Breast epithelium (tissue), 4 donors: Measurements from ENCODE around the gene ZNF775. TPM values are rescaled to one million over a fixed set of nuclear protein-coding genes. Genes with fewer than 3 reads are reported as not detected.

ENCODE experiments used
- DNase-seq, 2 donors: peaks; one replicate each; pipeline ENCODE4 v3.0.0-alpha.2; 2019; ENCODE audit warnings: low spot score in 2 of 2
- H3K27ac ChIP-seq, 2 donors: fragments of 200-600 bp; sonication (generic) in 1 of 2; one replicate each; pipeline ENCODE4 v1.5.1; 2016 to 2019; ENCODE audit warnings: mild to moderate bottlenecking in 1 of 2
- H3K27me3 ChIP-seq, 2 donors: fragments of 200-600 bp; sonication (generic) in 1 of 2; one replicate each; pipeline versions ENCODE4 v1.5.1 to v1.6.0; 2017 to 2019; ENCODE audit warnings: control low read depth in 1 of 2, mild to moderate bottlenecking in 1 of 2
- H3K36me3 ChIP-seq: fragments of 200-600 bp; one replicate; pipeline ENCODE4 v1.5.1; 2019
- H3K4me1 ChIP-seq, 2 donors: fragments of 200-600 bp; sonication (generic); one replicate each; pipeline ENCODE4 v1.5.1; 2016 to 2019; ENCODE audit warnings: control low read depth in 1 of 2
- H3K4me3 ChIP-seq, 3 donors: fragments of 200-600 bp; sonication (generic); 1 replicate in 2 of 3; 2 replicates in 1 of 3; pipeline ENCODE4 v1.5.1; 2016 to 2019; ENCODE audit warnings: mild to moderate bottlenecking in 3 of 3, moderate library complexity in 2 of 3
- H3K9me3 ChIP-seq, 2 donors: fragments of 200-600 bp; sonication (generic) in 1 of 2; one replicate each; pipeline ENCODE4 v1.5.1; 2016 to 2019; ENCODE audit warnings: control low read depth in 1 of 2
- POLR2A ChIP-seq: fragments of 450-650 bp; IDR thresholded peaks from one replicate; pipeline ENCODE4 v1.6.1; 2016; ENCODE audit warnings: antibody characterized with exemption, mild to moderate bottlenecking, moderate library complexity
- POLR2AphosphoS5 ChIP-seq, 3 donors: sonication (generic); formaldehyde crosslinking; IDR thresholded peaks; one replicate each; pipeline ENCODE4 v1.6.1; 2017; ENCODE audit warnings: antibody characterized with exemption in 3 of 3
- intact Hi-C: fragments of 100-400 bp; cut with DNase I; formaldehyde crosslinking; loops from one replicate; pipeline ENCODE4 v1.15.1; 2023; ENCODE audit warnings: low total_unique reads
- total RNA-seq, 3 donors: library from RNA; depleted of rRNA; stranded (reverse); fragments of >200 nt; gene quantifications; one replicate each; pipeline ENCODE4 v1.1.0, GENCODE V29; 2016
- TF ChIP-seq, protein P1 (sequence below), 3 donors: fragments of 450-650 bp; IDR thresholded peaks; one replicate each; pipeline ENCODE4 v1.5.1; 2016 to 2017; ENCODE audit warnings: antibody characterized with exemption in 3 of 3, mild to moderate bottlenecking in 3 of 3, moderate library complexity in 3 of 3

Gene ZNF775
- total RNA-seq, 3 donors from 2014 or later, result 1.9 to 5.7 (median 4.6) TPM

DNA sequence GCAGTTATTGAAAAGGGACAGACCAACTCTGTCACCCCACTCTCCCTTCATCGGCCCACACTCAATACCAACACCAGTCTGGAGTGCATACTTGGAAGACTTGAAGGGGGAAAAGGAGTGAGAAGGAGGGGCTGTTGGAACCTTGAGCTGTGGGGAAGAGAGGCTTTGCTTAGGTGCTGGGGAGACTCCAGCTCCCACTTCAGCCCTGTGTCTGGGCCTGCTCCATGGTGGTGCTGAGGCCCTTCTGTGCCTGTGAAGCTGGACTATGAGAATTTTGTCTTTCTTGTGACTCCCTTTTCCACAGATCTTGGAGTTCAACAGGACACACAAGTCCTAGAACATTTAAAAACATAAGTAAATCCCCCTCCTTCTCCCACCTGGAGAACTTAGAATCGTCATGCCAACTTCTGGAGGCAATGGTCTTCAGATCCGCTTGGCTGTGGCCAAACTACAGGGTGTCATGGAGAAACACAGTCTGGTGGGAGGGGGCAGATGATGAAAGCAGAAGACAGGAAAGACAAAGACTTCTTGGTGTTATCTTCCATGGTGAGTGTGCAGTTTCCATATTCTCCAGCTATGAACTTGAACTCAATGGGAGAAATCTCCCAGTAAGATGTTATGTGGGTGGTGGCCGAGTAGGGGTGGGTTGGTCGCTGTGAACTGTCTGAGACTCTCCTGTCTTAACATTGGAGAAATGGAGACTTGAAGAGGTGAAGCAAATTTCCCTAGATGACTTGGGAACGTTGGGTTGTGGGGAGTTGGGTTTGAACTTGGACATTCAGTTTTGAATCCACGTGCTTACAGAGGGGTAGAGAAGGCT lies 52.9 kb downstream of the ZNF775 start:
- DNase-seq, result no peak
- Histone ChIP-seq H3K27ac (no peak overlapping the region), H3K4me1 (peaks cover 0 to 9% of the 10 kb centered on the region in 2 donors), H3K9me3 (no peaks in the 10 kb centered on the region), H3K36me3 (no peaks in the 10 kb centered on the region), H3K4me3 (no peak overlapping the region), H3K27me3 (no peaks in the 10 kb centered on the region)
- intact Hi-C loops, result no loop called here
- TF ChIP-seq POLR2A (no peak), POLR2AphosphoS5 (IDR thresholded peaks at IDR 0.05) (no peak)
- TF ChIP-seq, protein P1, sequence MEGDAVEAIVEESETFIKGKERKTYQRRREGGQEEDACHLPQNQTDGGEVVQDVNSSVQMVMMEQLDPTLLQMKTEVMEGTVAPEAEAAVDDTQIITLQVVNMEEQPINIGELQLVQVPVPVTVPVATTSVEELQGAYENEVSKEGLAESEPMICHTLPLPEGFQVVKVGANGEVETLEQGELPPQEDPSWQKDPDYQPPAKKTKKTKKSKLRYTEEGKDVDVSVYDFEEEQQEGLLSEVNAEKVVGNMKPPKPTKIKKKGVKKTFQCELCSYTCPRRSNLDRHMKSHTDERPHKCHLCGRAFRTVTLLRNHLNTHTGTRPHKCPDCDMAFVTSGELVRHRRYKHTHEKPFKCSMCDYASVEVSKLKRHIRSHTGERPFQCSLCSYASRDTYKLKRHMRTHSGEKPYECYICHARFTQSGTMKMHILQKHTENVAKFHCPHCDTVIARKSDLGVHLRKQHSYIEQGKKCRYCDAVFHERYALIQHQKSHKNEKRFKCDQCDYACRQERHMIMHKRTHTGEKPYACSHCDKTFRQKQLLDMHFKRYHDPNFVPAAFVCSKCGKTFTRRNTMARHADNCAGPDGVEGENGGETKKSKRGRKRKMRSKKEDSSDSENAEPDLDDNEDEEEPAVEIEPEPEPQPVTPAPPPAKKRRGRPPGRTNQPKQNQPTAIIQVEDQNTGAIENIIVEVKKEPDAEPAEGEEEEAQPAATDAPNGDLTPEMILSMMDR (IDR thresholded peaks at IDR 0.05), result no peak

DNA sequence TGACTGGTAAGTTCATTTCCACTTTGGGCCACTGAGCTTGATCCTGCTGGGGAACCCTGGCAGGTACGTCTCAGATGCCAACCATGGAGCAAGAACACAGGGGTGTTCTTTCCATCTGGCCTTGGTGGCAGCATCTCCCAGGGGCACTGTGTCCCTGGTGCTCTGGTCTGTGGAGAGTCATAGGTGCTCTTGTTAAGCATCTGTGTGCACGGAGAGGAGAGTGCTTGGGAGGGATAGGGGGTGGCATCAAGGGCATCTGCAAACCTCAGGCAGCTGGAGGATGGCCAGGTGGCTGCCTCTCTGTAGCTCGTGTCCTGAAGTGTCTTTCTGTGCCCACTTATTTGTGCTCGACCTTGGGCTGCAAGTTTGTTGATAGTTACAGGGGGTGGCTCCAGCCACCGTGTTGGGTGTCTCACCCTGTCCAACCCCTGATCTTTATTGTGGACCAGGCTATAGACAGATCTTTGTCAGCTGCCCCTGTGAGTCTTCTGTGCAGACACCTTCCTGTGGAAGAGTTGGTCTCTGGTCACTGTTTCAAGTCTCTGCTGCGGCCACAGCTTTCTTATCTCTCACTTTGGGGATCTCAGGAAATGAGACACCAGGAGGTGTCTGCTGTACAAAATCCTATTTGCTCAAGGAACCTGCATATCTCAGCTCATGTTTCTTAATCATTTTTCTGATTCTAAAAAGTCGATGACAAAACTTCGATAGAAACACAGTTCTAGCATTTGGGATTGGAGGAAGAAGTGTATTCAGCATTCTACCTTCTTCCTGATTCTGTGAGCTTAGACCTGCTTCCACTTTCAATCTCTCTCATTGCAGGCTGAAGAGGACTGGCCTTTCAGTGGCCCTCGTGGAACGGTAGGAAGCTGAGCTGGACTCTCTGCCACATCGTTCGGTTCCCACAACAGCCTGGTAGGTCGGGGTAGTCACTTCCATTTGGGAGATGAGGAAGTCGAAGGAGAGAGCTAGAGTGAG lies 54.1 kb downstream of the ZNF775 start:
- intact Hi-C loops, result no loop called here
- no peak for TF ChIP-seq POLR2A
- TF ChIP-seq POLR2AphosphoS5 (IDR thresholded peaks at IDR 0.05), result no peak
- TF ChIP-seq, protein P1 (IDR thresholded peaks at IDR 0.05), result no peak
- H3K4me3 ChIP-seq, result no peak overlapping the region
- no peaks in the 10 kb centered on the region for H3K9me3 ChIP-seq
- H3K4me1 ChIP-seq, result peaks cover 0 to 9% of the 10 kb centered on the region in 2 donors
- no peaks in the 10 kb centered on the region for H3K27me3 ChIP-seq
- no peak overlapping the region for H3K27ac ChIP-seq
- DNase-seq, result no peak
- no peaks in the 10 kb centered on the region for H3K36me3 ChIP-seq

DNA sequence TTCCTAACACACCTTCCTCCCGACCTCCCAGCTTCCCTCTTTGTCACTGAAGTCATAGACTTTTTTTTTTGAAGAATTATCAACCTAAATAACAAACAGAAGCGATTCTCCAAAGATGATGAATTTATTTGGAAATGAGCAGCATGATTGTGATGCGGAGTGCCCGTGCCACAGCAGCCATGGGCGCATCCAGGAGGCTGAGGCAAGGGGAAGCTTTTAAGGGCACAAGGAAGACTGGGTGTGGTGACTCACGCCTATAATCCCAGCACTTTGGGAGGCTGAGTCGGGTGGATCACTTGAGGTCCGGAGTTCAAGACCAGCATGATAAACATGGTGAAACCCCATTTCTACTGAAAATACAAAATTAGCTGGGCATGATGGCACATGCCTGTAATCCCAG lies 55.1 kb downstream of the ZNF775 start:
- H3K36me3 ChIP-seq, result no peaks in the 10 kb centered on the region
- no peak for DNase-seq
- intact Hi-C loops, result no loop called here
- H3K27ac ChIP-seq, result no peak overlapping the region
- TF ChIP-seq POLR2AphosphoS5 (IDR thresholded peaks at IDR 0.05), result no peak
- no peak for TF ChIP-seq POLR2A
- TF ChIP-seq, protein P1 (IDR thresholded peaks at IDR 0.05), result no peak
- peaks cover 0 to 1% of the 10 kb centered on the region in 2 donors for H3K4me1 ChIP-seq
- no peaks in the 10 kb centered on the region for H3K27me3 ChIP-seq
- H3K4me3 ChIP-seq, result no peak overlapping the region
- no peaks in the 10 kb centered on the region for H3K9me3 ChIP-seq

DNA sequence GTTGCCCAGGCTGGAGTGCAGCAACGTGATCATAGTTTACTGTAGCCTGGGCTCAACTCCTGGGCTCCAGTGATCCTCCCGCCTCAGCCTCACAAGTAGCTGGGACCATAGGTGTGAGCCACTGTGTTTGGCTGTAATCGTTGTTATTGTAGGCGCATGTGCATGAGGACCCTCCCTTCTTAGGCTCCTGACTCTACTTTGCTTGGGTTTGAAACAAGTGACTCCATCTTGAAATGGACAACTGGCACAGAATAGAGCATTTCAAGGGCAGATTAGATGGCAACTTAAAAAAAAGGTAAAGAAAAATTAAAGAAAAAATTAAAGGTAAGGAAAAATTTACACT lies 55.9 kb downstream of the ZNF775 start:
- DNase-seq, result no peak
- no peaks in the 10 kb centered on the region for H3K36me3 ChIP-seq
- no peak overlapping the region for H3K4me3 ChIP-seq
- intact Hi-C loops, result no loop called here
- H3K4me1 ChIP-seq, result no peaks in the 10 kb centered on the region
- no peaks in the 10 kb centered on the region for H3K9me3 ChIP-seq
- TF ChIP-seq POLR2AphosphoS5 (IDR thresholded peaks at IDR 0.05) (no peak), POLR2A (no peak)
- TF ChIP-seq, protein P1 (IDR thresholded peaks at IDR 0.05), result no peak
- no peaks in the 10 kb centered on the region for H3K27me3 ChIP-seq
- H3K27ac ChIP-seq, result no peak overlapping the region
